ENCODE measurements around the gene WFIKKN1. TPM values are rescaled to one million over a fixed set of nuclear protein-coding genes. Genes with fewer than 3 reads are reported as not detected.

WFIKKN1 gene
- total RNA-seq, 1 experiment from 2014 or later = 12.3 TPM

DNA sequence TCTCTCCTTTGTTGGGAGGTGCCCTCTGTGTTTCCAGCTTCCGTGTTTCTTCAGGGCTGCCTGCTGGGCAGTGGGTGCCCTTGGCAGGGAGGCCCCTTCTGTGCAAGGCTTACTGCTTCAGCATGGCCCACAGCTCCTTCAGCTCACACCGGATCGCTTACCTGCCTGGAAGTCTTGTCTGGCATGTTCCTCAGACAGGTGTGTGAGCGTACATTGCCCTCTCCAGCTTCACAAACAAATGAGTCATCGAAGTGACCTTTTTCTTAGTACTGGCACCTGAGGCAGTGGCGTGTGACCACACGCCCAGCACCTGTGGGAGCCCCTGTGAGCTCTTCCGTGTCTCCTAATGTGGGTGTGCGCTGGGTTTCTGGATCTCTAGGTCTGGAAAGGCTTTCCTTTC lies 37.4 kb upstream of the WFIKKN1 start:
- peaks cover 14% of the 10 kb centered on the region for H3K27me3 Mint-ChIP-seq (ENCODE audit: low read depth)
- TF ChIP-seq SOX15 (CRISPR knock-in tag; IDR thresholded peaks at IDR 0.05) (no peak), FOXJ3 (CRISPR knock-in tag; IDR thresholded peaks at IDR 0.05; ENCODE audit: borderline replicate concordance) (no peak), FOXK1 (CRISPR knock-in tag; IDR thresholded peaks at IDR 0.05) (no peak), NR1H2 (CRISPR knock-in tag; IDR thresholded peaks at IDR 0.05) (no peak), CREB1 (CRISPR knock-in tag; IDR thresholded peaks at IDR 0.05) (no peak), SP1 (CRISPR knock-in tag; conservative IDR thresholded peaks at IDR 0.05) (no peak)
- TF ChIP-seq, protein P1, sequence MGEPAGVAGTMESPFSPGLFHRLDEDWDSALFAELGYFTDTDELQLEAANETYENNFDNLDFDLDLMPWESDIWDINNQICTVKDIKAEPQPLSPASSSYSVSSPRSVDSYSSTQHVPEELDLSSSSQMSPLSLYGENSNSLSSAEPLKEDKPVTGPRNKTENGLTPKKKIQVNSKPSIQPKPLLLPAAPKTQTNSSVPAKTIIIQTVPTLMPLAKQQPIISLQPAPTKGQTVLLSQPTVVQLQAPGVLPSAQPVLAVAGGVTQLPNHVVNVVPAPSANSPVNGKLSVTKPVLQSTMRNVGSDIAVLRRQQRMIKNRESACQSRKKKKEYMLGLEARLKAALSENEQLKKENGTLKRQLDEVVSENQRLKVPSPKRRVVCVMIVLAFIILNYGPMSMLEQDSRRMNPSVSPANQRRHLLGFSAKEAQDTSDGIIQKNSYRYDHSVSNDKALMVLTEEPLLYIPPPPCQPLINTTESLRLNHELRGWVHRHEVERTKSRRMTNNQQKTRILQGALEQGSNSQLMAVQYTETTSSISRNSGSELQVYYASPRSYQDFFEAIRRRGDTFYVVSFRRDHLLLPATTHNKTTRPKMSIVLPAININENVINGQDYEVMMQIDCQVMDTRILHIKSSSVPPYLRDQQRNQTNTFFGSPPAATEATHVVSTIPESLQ (CRISPR knock-in tag; IDR thresholded peaks at IDR 0.05) = no peak
- TF ChIP-seq, protein P2, sequence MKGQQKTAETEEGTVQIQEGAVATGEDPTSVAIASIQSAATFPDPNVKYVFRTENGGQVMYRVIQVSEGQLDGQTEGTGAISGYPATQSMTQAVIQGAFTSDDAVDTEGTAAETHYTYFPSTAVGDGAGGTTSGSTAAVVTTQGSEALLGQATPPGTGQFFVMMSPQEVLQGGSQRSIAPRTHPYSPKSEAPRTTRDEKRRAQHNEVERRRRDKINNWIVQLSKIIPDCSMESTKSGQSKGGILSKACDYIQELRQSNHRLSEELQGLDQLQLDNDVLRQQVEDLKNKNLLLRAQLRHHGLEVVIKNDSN (CRISPR knock-in tag; IDR thresholded peaks at IDR 0.05) = no peak
- TF ChIP-seq, protein P3, sequence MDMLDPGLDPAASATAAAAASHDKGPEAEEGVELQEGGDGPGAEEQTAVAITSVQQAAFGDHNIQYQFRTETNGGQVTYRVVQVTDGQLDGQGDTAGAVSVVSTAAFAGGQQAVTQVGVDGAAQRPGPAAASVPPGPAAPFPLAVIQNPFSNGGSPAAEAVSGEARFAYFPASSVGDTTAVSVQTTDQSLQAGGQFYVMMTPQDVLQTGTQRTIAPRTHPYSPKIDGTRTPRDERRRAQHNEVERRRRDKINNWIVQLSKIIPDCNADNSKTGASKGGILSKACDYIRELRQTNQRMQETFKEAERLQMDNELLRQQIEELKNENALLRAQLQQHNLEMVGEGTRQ (CRISPR knock-in tag; IDR thresholded peaks at IDR 0.05) = no peak
- TF ChIP-seq, protein P4, sequence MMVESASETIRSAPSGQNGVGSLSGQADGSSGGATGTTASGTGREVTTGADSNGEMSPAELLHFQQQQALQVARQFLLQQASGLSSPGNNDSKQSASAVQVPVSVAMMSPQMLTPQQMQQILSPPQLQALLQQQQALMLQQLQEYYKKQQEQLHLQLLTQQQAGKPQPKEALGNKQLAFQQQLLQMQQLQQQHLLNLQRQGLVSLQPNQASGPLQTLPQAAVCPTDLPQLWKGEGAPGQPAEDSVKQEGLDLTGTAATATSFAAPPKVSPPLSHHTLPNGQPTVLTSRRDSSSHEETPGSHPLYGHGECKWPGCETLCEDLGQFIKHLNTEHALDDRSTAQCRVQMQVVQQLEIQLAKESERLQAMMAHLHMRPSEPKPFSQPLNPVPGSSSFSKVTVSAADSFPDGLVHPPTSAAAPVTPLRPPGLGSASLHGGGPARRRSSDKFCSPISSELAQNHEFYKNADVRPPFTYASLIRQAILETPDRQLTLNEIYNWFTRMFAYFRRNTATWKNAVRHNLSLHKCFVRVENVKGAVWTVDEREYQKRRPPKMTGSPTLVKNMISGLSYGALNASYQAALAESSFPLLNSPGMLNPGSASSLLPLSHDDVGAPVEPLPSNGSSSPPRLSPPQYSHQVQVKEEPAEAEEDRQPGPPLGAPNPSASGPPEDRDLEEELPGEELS (CRISPR knock-in tag; IDR thresholded peaks at IDR 0.05) = no peak
- no peak for ATAC-seq

DNA sequence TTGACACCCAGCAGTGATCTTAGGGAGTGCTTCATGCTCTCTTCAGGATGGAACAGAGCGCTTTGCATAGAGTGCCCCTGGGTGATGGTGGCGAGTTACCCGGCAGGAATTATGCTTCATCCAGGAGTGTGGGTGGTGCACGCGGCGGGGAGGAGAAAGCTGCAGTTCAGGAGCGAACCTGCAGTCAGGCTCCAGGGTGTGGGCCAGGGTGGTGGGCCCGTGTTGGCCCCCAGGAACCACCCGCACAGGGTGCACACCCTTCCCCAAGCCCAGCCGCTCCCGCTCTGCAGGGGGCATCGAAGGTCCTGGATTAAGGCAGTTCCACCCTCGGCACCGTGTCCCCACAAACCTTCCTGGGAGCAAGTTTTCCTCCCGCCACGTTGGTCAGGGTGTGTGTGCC lies 37.0 kb upstream of the WFIKKN1 start:
- H3K4me1 Mint-ChIP-seq = peaks cover 8% of the 10 kb centered on the region
- H3K27me3 Mint-ChIP-seq (ENCODE audit: low read depth) = peaks cover 13% of the 10 kb centered on the region
- no peak overlapping the region for H3K4me3 Mint-ChIP-seq
- ATAC-seq (no peak), DNase-seq (ENCODE audit: low spot score) (no peak)
- POLR2A ChIA-PET = no interaction called here
- peaks cover 3% of the 10 kb centered on the region for H3K36me3 Mint-ChIP-seq
- H3K27ac Mint-ChIP-seq = peak overlapping the region; percentile 12; the same call in 1 of the 2 replicates
- CTCF ChIA-PET = interaction anchor here (0.8 to 1.9 kb wide), 4 partner anchors 11 to 54 kb away, joined by 3 to 6 read pairs (median 4); no protein-coding TSS in a partner anchor
- TF ChIP-seq PRRX2 (CRISPR knock-in tag; IDR thresholded peaks at IDR 0.05) (no peak), KAT7 (CRISPR knock-in tag; IDR thresholded peaks at IDR 0.05; ENCODE audit: borderline replicate concordance) (no peak), GTF2I (CRISPR knock-in tag; conservative IDR thresholded peaks at IDR 0.05) (no peak), NR1H2 (CRISPR knock-in tag; IDR thresholded peaks at IDR 0.05) (no peak), EMX1 (CRISPR knock-in tag; IDR thresholded peaks at IDR 0.05) (no peak), SP1 (CRISPR knock-in tag; conservative IDR thresholded peaks at IDR 0.05) (no peak), CBFB (CRISPR knock-in tag; IDR thresholded peaks at IDR 0.05; ENCODE audit: low read depth) (no peak)
- TF ChIP-seq, protein P5, sequence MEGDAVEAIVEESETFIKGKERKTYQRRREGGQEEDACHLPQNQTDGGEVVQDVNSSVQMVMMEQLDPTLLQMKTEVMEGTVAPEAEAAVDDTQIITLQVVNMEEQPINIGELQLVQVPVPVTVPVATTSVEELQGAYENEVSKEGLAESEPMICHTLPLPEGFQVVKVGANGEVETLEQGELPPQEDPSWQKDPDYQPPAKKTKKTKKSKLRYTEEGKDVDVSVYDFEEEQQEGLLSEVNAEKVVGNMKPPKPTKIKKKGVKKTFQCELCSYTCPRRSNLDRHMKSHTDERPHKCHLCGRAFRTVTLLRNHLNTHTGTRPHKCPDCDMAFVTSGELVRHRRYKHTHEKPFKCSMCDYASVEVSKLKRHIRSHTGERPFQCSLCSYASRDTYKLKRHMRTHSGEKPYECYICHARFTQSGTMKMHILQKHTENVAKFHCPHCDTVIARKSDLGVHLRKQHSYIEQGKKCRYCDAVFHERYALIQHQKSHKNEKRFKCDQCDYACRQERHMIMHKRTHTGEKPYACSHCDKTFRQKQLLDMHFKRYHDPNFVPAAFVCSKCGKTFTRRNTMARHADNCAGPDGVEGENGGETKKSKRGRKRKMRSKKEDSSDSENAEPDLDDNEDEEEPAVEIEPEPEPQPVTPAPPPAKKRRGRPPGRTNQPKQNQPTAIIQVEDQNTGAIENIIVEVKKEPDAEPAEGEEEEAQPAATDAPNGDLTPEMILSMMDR (IDR thresholded peaks at IDR 0.05) = no peak
- TF ChIP-seq, protein P4 (CRISPR knock-in tag; IDR thresholded peaks at IDR 0.05) = no peak
- no peaks in the 10 kb centered on the region for H3K9me3 Mint-ChIP-seq

More for the DNA sequence above, 37.4 kb upstream of the WFIKKN1 start:
- ChIA-PET POLR2A (no interaction called here), CTCF (interaction anchor here (0.8 to 1.9 kb wide), 4 partner anchors 15 to 67 kb away, joined by 3 to 6 read pairs (median 4); no protein-coding TSS in a partner anchor)
- H3K4me3 Mint-ChIP-seq = no peak overlapping the region
- no peaks in the 10 kb centered on the region for H3K36me3 Mint-ChIP-seq
- DNase-seq (ENCODE audit: low spot score) = no peak
- no peak overlapping the region for H3K27ac Mint-ChIP-seq
- peaks cover 8% of the 10 kb centered on the region for H3K4me1 Mint-ChIP-seq
- no peaks in the 10 kb centered on the region for H3K9me3 Mint-ChIP-seq
